OCI-LY3 (cell line): ENCODE measurements around the gene ZNF654.

ENCODE experiments used
- H2AFZ ChIP-seq: fragments of 200-600, 300-600 bp; shearing (Covaris generic); 2 replicates; pipeline ENCODE4 v1.6.0; 2014; ENCODE audit warnings: antibody characterized with exemption, low read depth, low read length
- H3K27ac ChIP-seq: fragments of 200-600, 300-600 bp; sonication (generic); 2 replicates; pipeline ENCODE4 v1.5.1; 2014; ENCODE audit warnings: mild to moderate bottlenecking, low read length, moderate library complexity, mixed read lengths
- H3K27me3 ChIP-seq: fragments of 200-600, 300-600 bp; sonication (generic); 2 replicates; pipeline ENCODE4 v1.6.1; 2014; ENCODE audit warnings: low read depth, low read length, mixed read lengths
- H3K36me3 ChIP-seq: fragments of 200-600, 300-600 bp; sonication (generic); replicated peaks from 2 replicates; pipeline ENCODE3; 2014; ENCODE audit warnings: low read depth, low read length, mixed read lengths
- H3K4me1 ChIP-seq: fragments of 300-600, 200-600 bp; sonication (generic); 2 replicates; pipeline ENCODE4 v1.6.1; 2014; ENCODE audit warnings: low read length, mixed read lengths
- H3K4me2 ChIP-seq: fragments of 200-600, 300-600 bp; sonication (generic); 2 replicates; pipeline ENCODE4 v1.6.1; 2014; ENCODE audit warnings: low read length, mixed read lengths
- H3K4me3 ChIP-seq: fragments of 300-600, 200-600 bp; sonication (generic); 2 replicates; pipeline ENCODE4 v1.5.1; 2014; ENCODE audit warnings: antibody characterized with exemption, mild to moderate bottlenecking, low read length, moderate library complexity
- H3K79me2 ChIP-seq: fragments of 300-600, 200-600 bp; shearing (Covaris generic); 2 replicates; pipeline ENCODE4 v1.6.1; 2014; ENCODE audit warnings: mild to moderate bottlenecking, low read length, mixed read lengths
- H3K9ac ChIP-seq: fragments of 300-600, 200-600 bp; shearing (Covaris generic); 2 replicates; pipeline ENCODE4 v1.6.0; 2014; ENCODE audit warnings: mild to moderate bottlenecking, low read length, moderate library complexity
- H3K9me3 ChIP-seq: fragments of 200-600, 300-600 bp; shearing (Covaris generic); 2 replicates; pipeline ENCODE4 v1.6.1; 2014; ENCODE audit warnings: low read length, mixed read lengths; ENCODE audit not compliant: insufficient read depth
- H4K20me1 ChIP-seq: fragments of 200-600, 300-600 bp; sonication (generic); 2 replicates; pipeline ENCODE4 v1.6.1; 2016; ENCODE audit warnings: low read length, mixed read lengths; ENCODE audit not compliant: insufficient read depth
- EZH2phosphoT487 ChIP-seq: fragments of 200-600 bp; shearing (Covaris generic); IDR thresholded peaks from 2 replicates; pipeline ENCODE4 v1.6.1; 2018; ENCODE audit warnings: antibody characterized with exemption, mixed run types, low read depth
- TF ChIP-seq, protein P1 (sequence below): fragments of 200-600, 300-600 bp; sonication (generic); IDR thresholded peaks from 2 replicates; pipeline ENCODE4 v1.5.1; 2014; ENCODE audit warnings: antibody characterized with exemption, low read length, low read depth

ZNF654 gene

DNA sequence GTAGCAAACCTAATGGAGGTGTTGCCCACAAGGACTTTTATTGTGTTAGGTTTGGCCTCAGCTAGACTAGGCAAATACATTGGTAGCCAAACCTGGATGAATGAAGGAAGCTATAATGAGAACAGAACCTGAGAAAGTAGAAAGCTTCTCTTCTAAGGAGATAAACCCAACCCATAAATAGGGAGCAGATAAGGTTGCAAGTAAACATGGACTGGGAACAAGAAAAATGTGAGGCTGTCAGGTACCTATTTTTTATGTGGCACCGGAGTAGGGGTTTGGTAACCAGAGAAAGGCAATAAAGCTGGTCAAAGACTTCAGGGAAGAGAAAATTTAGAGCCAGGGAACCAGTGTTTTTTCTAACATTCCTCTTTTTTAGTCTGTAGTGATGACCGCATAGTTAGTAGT is 25.0 kb downstream of the ZNF654 start:
- H3K27me3 ChIP-seq: no peaks in the 10 kb centered on the region
- no peak for TF ChIP-seq EZH2phosphoT487
- TF ChIP-seq, protein P1, sequence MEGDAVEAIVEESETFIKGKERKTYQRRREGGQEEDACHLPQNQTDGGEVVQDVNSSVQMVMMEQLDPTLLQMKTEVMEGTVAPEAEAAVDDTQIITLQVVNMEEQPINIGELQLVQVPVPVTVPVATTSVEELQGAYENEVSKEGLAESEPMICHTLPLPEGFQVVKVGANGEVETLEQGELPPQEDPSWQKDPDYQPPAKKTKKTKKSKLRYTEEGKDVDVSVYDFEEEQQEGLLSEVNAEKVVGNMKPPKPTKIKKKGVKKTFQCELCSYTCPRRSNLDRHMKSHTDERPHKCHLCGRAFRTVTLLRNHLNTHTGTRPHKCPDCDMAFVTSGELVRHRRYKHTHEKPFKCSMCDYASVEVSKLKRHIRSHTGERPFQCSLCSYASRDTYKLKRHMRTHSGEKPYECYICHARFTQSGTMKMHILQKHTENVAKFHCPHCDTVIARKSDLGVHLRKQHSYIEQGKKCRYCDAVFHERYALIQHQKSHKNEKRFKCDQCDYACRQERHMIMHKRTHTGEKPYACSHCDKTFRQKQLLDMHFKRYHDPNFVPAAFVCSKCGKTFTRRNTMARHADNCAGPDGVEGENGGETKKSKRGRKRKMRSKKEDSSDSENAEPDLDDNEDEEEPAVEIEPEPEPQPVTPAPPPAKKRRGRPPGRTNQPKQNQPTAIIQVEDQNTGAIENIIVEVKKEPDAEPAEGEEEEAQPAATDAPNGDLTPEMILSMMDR: no peak
- H3K4me2 ChIP-seq: no peak overlapping the region
- no peaks in the 10 kb centered on the region for H3K9me3 ChIP-seq
- H2AFZ ChIP-seq: no peak overlapping the region
- H3K9ac ChIP-seq: no peak overlapping the region
- H3K4me1 ChIP-seq: no peaks in the 10 kb centered on the region
- peaks cover 28% of the 10 kb centered on the region for H4K20me1 ChIP-seq
- no peak overlapping the region for H3K27ac ChIP-seq
- H3K4me3 ChIP-seq: no peak overlapping the region
- peaks cover 36% of the 10 kb centered on the region for H3K79me2 ChIP-seq
- peaks cover 13% of the 10 kb centered on the region for H3K36me3 ChIP-seq

DNA sequence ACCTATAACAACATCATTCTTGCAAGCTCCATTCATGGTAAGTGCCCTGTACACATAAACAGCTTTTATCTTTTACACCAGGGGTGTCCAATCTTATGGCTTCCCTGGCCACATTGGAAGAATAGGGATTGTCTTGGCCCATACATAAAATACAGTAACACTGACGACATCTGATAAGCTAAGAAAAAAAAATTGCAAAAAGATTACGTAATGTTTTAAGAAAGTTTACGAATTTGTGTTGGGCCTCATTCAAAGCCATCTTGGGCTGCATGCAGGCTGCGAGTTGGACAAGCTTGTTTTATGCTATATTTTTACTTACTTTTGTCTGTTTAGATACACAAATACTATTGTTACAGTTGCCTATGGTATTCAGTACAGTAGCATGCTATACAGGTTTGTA is 31.6 kb downstream of the ZNF654 start:
- no peaks in the 10 kb centered on the region for H3K4me1 ChIP-seq
- H3K27ac ChIP-seq: no peak overlapping the region
- H3K4me3 ChIP-seq: no peak overlapping the region
- H3K4me2 ChIP-seq: no peak overlapping the region
- H3K9me3 ChIP-seq: no peaks in the 10 kb centered on the region
- no peak overlapping the region for H3K9ac ChIP-seq
- peaks cover 6% of the 10 kb centered on the region; the same call in 1 of the 2 replicates for H3K79me2 ChIP-seq
- H4K20me1 ChIP-seq: peaks cover 12% of the 10 kb centered on the region; the same call in 1 of the 2 replicates
- H3K36me3 ChIP-seq: peaks cover 30% of the 10 kb centered on the region
- H2AFZ ChIP-seq: no peak overlapping the region
- H3K27me3 ChIP-seq: no peaks in the 10 kb centered on the region
- TF ChIP-seq, protein P1: no peak
- TF ChIP-seq EZH2phosphoT487: no peak

DNA sequence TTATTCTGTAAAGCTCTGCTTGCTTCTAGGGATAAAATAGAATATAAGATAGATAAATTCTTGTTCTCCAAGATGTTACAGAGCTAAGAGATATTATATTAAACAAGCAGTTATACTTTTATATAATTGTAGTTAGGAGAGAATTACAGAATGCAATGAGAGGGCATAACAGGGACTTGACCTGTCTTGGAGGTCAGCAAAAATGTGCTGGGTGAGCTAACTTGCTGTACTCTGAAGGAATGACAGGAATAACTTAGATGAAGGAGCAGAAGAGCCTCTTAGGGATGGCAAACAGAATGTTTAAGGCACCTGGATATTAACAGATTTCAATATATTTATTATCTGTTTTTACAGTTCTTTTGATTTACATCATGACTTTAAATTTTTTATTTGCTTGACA is 33.2 kb downstream of the ZNF654 start:
- no peak overlapping the region for H3K27ac ChIP-seq
- H3K4me2 ChIP-seq: no peak overlapping the region
- no peak overlapping the region for H2AFZ ChIP-seq
- peaks cover 19% of the 10 kb centered on the region; the same call in 1 of the 2 replicates for H4K20me1 ChIP-seq
- H3K9ac ChIP-seq: no peak overlapping the region
- H3K9me3 ChIP-seq: no peaks in the 10 kb centered on the region
- H3K79me2 ChIP-seq: peaks cover 13% of the 10 kb centered on the region
- no peak for TF ChIP-seq EZH2phosphoT487
- TF ChIP-seq, protein P1: no peak
- no peaks in the 10 kb centered on the region for H3K27me3 ChIP-seq
- H3K36me3 ChIP-seq: peaks cover 37% of the 10 kb centered on the region
- H3K4me1 ChIP-seq: no peaks in the 10 kb centered on the region
- no peak overlapping the region for H3K4me3 ChIP-seq

DNA sequence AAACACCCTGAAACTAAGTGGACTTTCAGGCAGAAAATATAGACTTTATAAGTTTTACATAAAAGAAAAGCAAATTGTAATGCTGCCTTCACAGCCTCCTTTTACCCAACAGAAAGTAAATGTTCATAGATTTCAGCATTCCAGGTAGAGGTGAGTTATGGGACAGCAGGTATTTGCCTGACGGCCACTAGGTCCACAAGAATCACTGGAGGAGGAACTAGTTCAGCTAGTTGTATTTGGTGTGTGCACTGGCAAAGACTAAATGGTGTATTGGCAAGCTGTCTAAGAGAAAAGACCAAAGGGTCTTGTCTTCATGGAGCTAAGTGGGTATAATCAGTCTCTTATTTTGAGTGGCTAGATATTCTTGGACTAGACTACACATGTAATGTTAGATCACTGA is 34.2 kb downstream of the ZNF654 start:
- H3K9ac ChIP-seq: no peak overlapping the region
- no peak overlapping the region for H3K4me2 ChIP-seq
- H3K36me3 ChIP-seq: peaks cover 28% of the 10 kb centered on the region
- TF ChIP-seq, protein P1: no peak
- TF ChIP-seq EZH2phosphoT487: no peak
- H3K4me3 ChIP-seq: no peak overlapping the region
- H3K4me1 ChIP-seq: no peaks in the 10 kb centered on the region
- peaks cover 13% of the 10 kb centered on the region for H3K79me2 ChIP-seq
- H3K9me3 ChIP-seq: no peaks in the 10 kb centered on the region
- no peak overlapping the region for H2AFZ ChIP-seq
- no peak overlapping the region for H3K27ac ChIP-seq
- H4K20me1 ChIP-seq: peaks cover 19% of the 10 kb centered on the region; the same call in 1 of the 2 replicates
- no peaks in the 10 kb centered on the region for H3K27me3 ChIP-seq
